ENCODE data around the gene ENOX1. TPM values are rescaled to one million over a fixed set of nuclear protein-coding genes. Genes with fewer than 3 reads are reported as not detected.

Gene ENOX1
- total and polyA plus RNA-seq, 2 of the 13 experiments (the other 11 are each of a cell fraction or from before 2014, with no cell fraction given), result not detected

GRCh38 chr13:43200307-43200706, 586.5 kb downstream of the ENOX1 start:
- no peak for ATAC-seq
- CTCF ChIA-PET (ENCODE audit: low intra/inter-chr PET ratio, low total read pairs), result no interaction called here
- WGBS (ENCODE audit: low lambda C conversion rate), result 48% methylated on average over 1 of the region's 1 CpG

More at GRCh38 chr13:43200307-43200706, 586.5 kb downstream of the ENOX1 start:
- DNase-seq (ENCODE audit: low spot score) (no peak), FAIRE-seq (no peak)
- intact Hi-C loops (cut with micrococcal nuclease; ENCODE audit: unreplicated experiment) (no loop called here), in situ Hi-C loops (cut with HindIII; ENCODE audit: extremely low pct_ligation_motif_present, low pct_unique_long_range_greater_than_20kb) (no loop called here)
- no peak overlapping the region for H2AFZ ChIP-seq (ENCODE audit: low read length)
- POLR2A ChIA-PET, result no interaction called here
- peaks cover 5% of the 10 kb centered on the region; the same call in 1 of the 2 replicates for H3K9me3 ChIP-seq (ENCODE audit: low read length)
- no TSS peak for BruUV-seq (replicated peaks)
- no peak overlapping the region for H3K4me3 ChIP-seq (replicated peaks in 1 of 3; ENCODE audit: insufficient read depth in 1 of 3, low read depth in 2 of 3, low read length in 3 of 3)
- no peak for TF ChIP-seq ZNF598 (CRISPR knock-in tag; IDR thresholded peaks at IDR 0.05; ENCODE audit: borderline replicate concordance)
- TF ChIP-seq SNRNP70 (IDR thresholded peaks at IDR 0.05; ENCODE audit: low read depth, low read length), result no peak
- TF ChIP-seq ZNF75D (CRISPR knock-in tag; IDR thresholded peaks at IDR 0.05; ENCODE audit: borderline replicate concordance), result no peak
- no peak for TF ChIP-seq SMYD3 (CRISPR knock-in tag; IDR thresholded peaks at IDR 0.05)
- TF ChIP-seq IRX3 (CRISPR knock-in tag; IDR thresholded peaks at IDR 0.05; ENCODE audit: borderline replicate concordance, low read depth), result no peak
- no peak for TF ChIP-seq TOPORS (CRISPR knock-in tag; IDR thresholded peaks at IDR 0.05)
- TF ChIP-seq ZNF318 (CRISPR knock-in tag; IDR thresholded peaks at IDR 0.05), result no peak
- no peak for TF ChIP-seq MNT (IDR thresholded peaks at IDR 0.05)
- no peak for TF ChIP-seq ATF2 (CRISPR knock-in tag; IDR thresholded peaks at IDR 0.05)
- TF ChIP-seq ZNF792 (CRISPR knock-in tag; IDR thresholded peaks at IDR 0.05), result no peak
- no peak for TF ChIP-seq JUNB (CRISPR knock-in tag; IDR thresholded peaks at IDR 0.05; ENCODE audit: borderline replicate concordance)
- H3K27ac ChIP-seq (ENCODE audit: extremely low read length, insufficient read depth, low read length), result no peak overlapping the region
- H3K9ac ChIP-seq (ENCODE audit: insufficient read depth, low read depth, low read length), result no peak overlapping the region
- no peak overlapping the region for H3K4me2 ChIP-seq (ENCODE audit: low read depth, low read length)
- H3K27me3 ChIP-seq (ENCODE audit: control insufficient read depth in 1 of 2, insufficient read depth in 2 of 2, low read length in 2 of 2), result no peaks in the 10 kb centered on the region
- no peaks in the 10 kb centered on the region for H4K20me1 ChIP-seq (ENCODE audit: insufficient read depth, low read length)
- no peaks in the 10 kb centered on the region for H3K79me2 ChIP-seq (ENCODE audit: insufficient read depth, low read length)
- no peaks in the 10 kb centered on the region for H3K36me3 ChIP-seq (replicated peaks in 1 of 2; ENCODE audit: control insufficient read depth in 1 of 2, insufficient read depth in 2 of 2, low read length in 2 of 2)
- no peaks in the 10 kb centered on the region for H3K4me1 ChIP-seq (ENCODE audit: insufficient read depth, low read length)

Data from HepG2 (cell line).